GM12878 (cell line): ENCODE measurements around the gene CLCNKB. TPM values are rescaled to one million over a fixed set of nuclear protein-coding genes. Genes with fewer than 3 reads are reported as not detected.

Experiments
- ATAC-seq: fragments of 200-7000 bp; cut with Tn5 transposase; 3 replicates; pipeline ENCODE4 v1.9.1; 2020; ENCODE audit warnings: mild to moderate bottlenecking, moderate library complexity
- BruUV-seq: library from RNA; stranded (reverse); fragments of 400-500 nt; replicated peaks from 2 replicates; lab custom pipeline; 2021; lab: Mats Ljungman, UMichigan
- CTCF ChIA-PET: fragments of 300-600 bp; sonication (Branson Sonifier 250); formaldehyde crosslinking; extraction: SDS; loops from one replicate; lab custom pipeline; 2021; ENCODE audit warnings: inconsistent platforms; lab: Yijun Ruan, JAX
- POLR2A ChIA-PET: fragments of 350-600 bp; formaldehyde crosslinking; extraction: SDS; loops from one replicate; lab custom pipeline; 2021; ENCODE audit warnings: inconsistent platforms; lab: Charles Lee
- RAD21 ChIA-PET: fragments of 300-600 bp; sonication (Branson Sonifier 250); formaldehyde crosslinking; loops from one replicate; lab custom pipeline; 2023; ENCODE audit warnings: antibody characterized with exemption; ENCODE audit not compliant: unreplicated experiment; lab: Charles Lee
- SMC1A ChIA-PET: fragments of 300-600 bp; sonication (Branson Sonifier 250); formaldehyde crosslinking; loops from one replicate; lab custom pipeline; 2023; ENCODE audit not compliant: unreplicated experiment, uncharacterized antibody; lab: Charles Lee
- DNase-seq: peaks from one replicate; pipeline ENCODE4 v3.0.0-alpha.2; 2011; ENCODE audit warnings: low read depth, low spot score
- FAIRE-seq: peaks from 3 replicates; lab custom pipeline; 2011; peaks lifted over from hg19 to GRCh38; lab: Jason Lieb, UNC
- H2AFZ ChIP-seq: 2 replicates; pipeline ENCODE4 v1.6.0; 2011; ENCODE audit warnings: low read depth, low read length, control low read depth; ENCODE audit not compliant: control insufficient read depth
- H3K27ac ChIP-seq: 2 replicates; pipeline ENCODE4 v1.5.1; 2011; ENCODE audit warnings: control low read depth; ENCODE audit not compliant: control insufficient read depth, insufficient read depth
- H3K27me3 ChIP-seq, 2 experiments: replicated peaks in 1 of 2; 2 replicates each; pipeline versions ENCODE4 v1.6.0 to v1.6.1; 2011; ENCODE audit warnings: low read length in 1 of 2; ENCODE audit not compliant: control insufficient read depth in 2 of 2, insufficient read depth in 2 of 2
- H3K36me3 ChIP-seq, 2 experiments: 2 replicates each; pipeline ENCODE4 v1.5.1; 2011; ENCODE audit warnings: low read length in 1 of 2; ENCODE audit not compliant: control insufficient read depth in 2 of 2, insufficient read depth in 2 of 2
- H3K4me1 ChIP-seq: 2 replicates; pipeline ENCODE4 v1.6.1; 2011; ENCODE audit warnings: mild to moderate bottlenecking, low read length, moderate library complexity, mixed read lengths; ENCODE audit not compliant: control insufficient read depth, insufficient read depth
- H3K4me2 ChIP-seq: 2 replicates; pipeline ENCODE4 v1.6.0; 2011; ENCODE audit warnings: control low read depth; ENCODE audit not compliant: control insufficient read depth, insufficient read depth
- H3K4me3 ChIP-seq: fragments of 200-600 bp; sonication (generic); 2 replicates; pipeline ENCODE4 v1.5.1; 2016
- H3K79me2 ChIP-seq: 2 replicates; pipeline ENCODE4 v1.6.0; 2011; ENCODE audit warnings: low read length; ENCODE audit not compliant: control insufficient read depth, insufficient read depth
- H3K9ac ChIP-seq: 2 replicates; pipeline ENCODE4 v1.8.0; 2011; ENCODE audit warnings: low read length, control low read depth, mixed read lengths; ENCODE audit not compliant: control insufficient read depth, insufficient read depth
- H3K9me3 ChIP-seq: replicated peaks from 3 replicates; pipeline ENCODE4 v1.5.1; 2011; ENCODE audit warnings: mild to moderate bottlenecking, low read length; ENCODE audit not compliant: control insufficient read depth, insufficient read depth
- H4K20me1 ChIP-seq: 2 replicates; pipeline ENCODE4 v1.6.0; 2011; ENCODE audit not compliant: control insufficient read depth, insufficient read depth
- IKZF1 ChIP-seq: fragments of 450-650 bp; conservative IDR thresholded peaks from 2 replicates; pipeline ENCODE4 v1.6.1; 2017; ENCODE audit warnings: antibody characterized with exemption, mild to moderate bottlenecking
- MEF2A ChIP-seq: IDR thresholded peaks from 2 replicates; pipeline ENCODE4 v1.6.1; 2011; ENCODE audit warnings: low read depth, mild to moderate bottlenecking, low read length, moderate library complexity; ENCODE audit not compliant: insufficient read depth
- MXI1 ChIP-seq: fragments of 150-350 bp; IDR thresholded peaks from 2 replicates; pipeline ENCODE4 v1.6.1; 2011; ENCODE audit warnings: low read depth, mild to moderate bottlenecking, inconsistent platforms, low read length, improper control_type of control experiment
- NR2F1 ChIP-seq: fragments of 450-650 bp; conservative IDR thresholded peaks from 2 replicates; pipeline ENCODE4 v1.6.1; 2017; ENCODE audit warnings: mild to moderate bottlenecking
- RAD51 ChIP-seq: fragments of 450-650 bp; IDR thresholded peaks from 2 replicates; pipeline ENCODE4 v1.6.1; 2016; ENCODE audit warnings: moderate library complexity, mild to moderate bottlenecking, inconsistent platforms
- TAF1 ChIP-seq: IDR thresholded peaks from 2 replicates; pipeline ENCODE4 v1.6.1; 2011; ENCODE audit warnings: mild to moderate bottlenecking, low read depth, low read length, borderline replicate concordance
- WGBS: methylation state at CpG from one replicate; pipeline ENCODE4 v1.1.6; 2016; ENCODE audit warnings: low lambda C conversion rate; ENCODE audit not compliant: insufficient replicate concordance, insufficient coverage; ENCODE audit errors: missing lambda C conversion rate; 5-methylcytosine and 5-hydroxymethylcytosine counted together
- in situ Hi-C: fragments of 300-500 bp; cut with MboI; formaldehyde crosslinking; loops from 9 replicates; pipeline ENCODE4 v1.14.3; 2018; ENCODE audit warnings: mixed read lengths
- intact Hi-C: fragments of 100-400 bp; cut with micrococcal nuclease; formaldehyde crosslinking; loops from one replicate; pipeline ENCODE4 v1.14.2; 2022; ENCODE audit not compliant: unreplicated experiment
- polyA plus RNA-seq, 11 experiments: library from polyadenylated mRNA; depleted of rRNA in 4 of 11; unstranded in 6 of 11; stranded (reverse) in 5 of 11; fragments of >200 nt; fragmentation: Nextera tagmentation in 4 of 11; fragmentation: Illumina TruSeq in 1 of 11; extraction: Ambion mirVana in 4 of 11; extraction: Trizol in 1 of 11; gene quantifications; 1 replicate in 1 of 11; 2 replicates in 10 of 11; pipeline versions ENCODE4 v1.2.1 to v1.2.3, GENCODE V29; 2011 to 2016; ENCODE audit warnings: inconsistent platforms in 2 of 11, missing spikeins in 2 of 11, low read depth in 1 of 11
- total RNA-seq, 4 experiments: library from RNA; depleted of rRNA in 3 of 4; stranded (reverse); fragments of >200 nt in 3 of 4; fragmentation: Illumina TruSeq in 1 of 4; extraction: Trizol in 1 of 4; gene quantifications; 2 replicates each; pipeline versions ENCODE4 v1.2.1 to v1.2.3, GENCODE V29; 2013 to 2021
- TF ChIP-seq, protein P1 (sequence below): fragments of 450-650 bp; IDR thresholded peaks from 2 replicates; pipeline ENCODE4 v1.6.1; 2017; ENCODE audit warnings: mild to moderate bottlenecking, moderate library complexity
- TF ChIP-seq, protein P2 (sequence below): fragments of 450-650 bp; IDR thresholded peaks from 2 replicates; pipeline ENCODE4 v1.6.1; 2014; ENCODE audit warnings: mild to moderate bottlenecking
- TF ChIP-seq, protein P3 (sequence below): IDR thresholded peaks from 2 replicates; pipeline ENCODE4 v1.6.1; 2012; ENCODE audit warnings: low read depth, low read length, improper control_type of control experiment
- TF ChIP-seq, protein P4 (sequence below): fragments of 450-650 bp; IDR thresholded peaks from 2 replicates; pipeline ENCODE4 v1.6.1; 2017; ENCODE audit warnings: mild to moderate bottlenecking, moderate library complexity

CLCNKB gene
- total and polyA plus RNA-seq, 10 of the 15 experiments (the other 5 are each of a cell fraction or from before 2014, with no cell fraction given), result 0.05 TPM; not detected in 9

DNA sequence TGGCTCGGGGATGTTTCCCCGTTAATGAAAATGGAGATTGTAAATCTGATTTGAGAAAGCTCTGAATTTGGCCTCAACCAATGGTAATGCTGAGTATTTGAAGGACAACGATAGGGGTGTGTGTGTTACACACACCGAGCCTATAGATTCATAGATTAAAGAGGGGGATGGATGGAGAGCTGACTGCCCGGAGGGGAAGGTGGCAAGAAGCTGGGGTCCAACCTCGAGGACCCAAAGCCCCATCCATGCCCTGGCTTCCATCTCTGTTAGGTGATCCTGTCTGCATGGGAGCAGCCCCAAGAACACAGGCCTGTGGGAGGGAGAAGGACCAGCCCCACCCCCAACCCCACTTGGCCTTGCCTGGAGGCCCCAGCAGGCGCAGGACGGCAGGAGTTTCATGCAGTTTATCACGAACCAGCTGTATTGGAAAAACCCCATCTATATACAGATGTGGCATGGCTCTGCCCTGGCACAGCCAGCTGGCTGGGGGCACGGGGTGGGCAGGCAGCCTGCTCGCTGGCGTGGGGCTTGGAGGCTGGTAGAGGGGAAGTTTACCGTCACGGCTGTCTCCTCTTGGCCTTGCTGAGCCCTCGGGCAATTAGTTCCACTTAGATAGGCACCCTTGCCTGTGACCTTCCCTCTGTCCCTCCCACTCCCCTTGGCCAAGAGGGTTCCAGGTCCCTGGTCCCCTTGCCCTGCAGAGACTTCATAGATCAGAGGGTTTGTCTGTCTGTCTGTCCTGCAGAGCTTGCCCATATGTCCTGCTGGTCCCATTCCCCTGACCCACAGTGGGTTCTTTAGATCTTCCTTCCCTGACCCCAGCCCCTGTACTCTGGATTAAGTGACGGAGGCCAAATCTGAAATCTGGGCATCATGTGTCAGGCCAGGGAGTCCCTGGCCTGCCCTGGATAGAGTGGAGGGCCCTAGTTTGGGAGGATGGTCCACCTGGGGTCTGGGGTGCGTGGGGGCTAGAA, 28.8 kb upstream of the CLCNKB start:
- ChIA-PET POLR2A (interaction anchor here (0.5 kb wide), 2 partner anchors 263 to 423 kb away, joined by 3 read pairs; no protein-coding TSS in a partner anchor), SMC1A (no interaction called here), CTCF (interaction anchor here (1.3 to 1.9 kb wide), 3 partner anchors 40 to 200 kb away, joined by 3 to 5 read pairs (median 4); no protein-coding TSS in a partner anchor), RAD21 (interaction anchor here (0.8 to 1.3 kb wide), 4 partner anchors 11 to 180 kb away, joined by 3 to 4 read pairs (median 3); no protein-coding TSS in a partner anchor)
- FAIRE-seq, result no peak
- Histone ChIP-seq H2AFZ (peak overlapping the region; percentile 24), H3K27ac (no peak overlapping the region), H3K9me3 (no peaks in the 10 kb centered on the region), H3K36me3 (no peaks in the 10 kb centered on the region), H3K27me3 (no peaks in the 10 kb centered on the region), H3K4me2 (no peak overlapping the region), H3K79me2 (no peaks in the 10 kb centered on the region), H3K4me1 (peaks cover 33% of the 10 kb centered on the region), H4K20me1 (no peaks in the 10 kb centered on the region), H3K9ac (no peak overlapping the region), H3K4me3 (no peak overlapping the region)
- intact Hi-C loops, result no loop called here
- 23% methylated on average over 16 of the region's 17 CpGs for WGBS
- no peak for TF ChIP-seq TAF1
- TF ChIP-seq, protein P1, sequence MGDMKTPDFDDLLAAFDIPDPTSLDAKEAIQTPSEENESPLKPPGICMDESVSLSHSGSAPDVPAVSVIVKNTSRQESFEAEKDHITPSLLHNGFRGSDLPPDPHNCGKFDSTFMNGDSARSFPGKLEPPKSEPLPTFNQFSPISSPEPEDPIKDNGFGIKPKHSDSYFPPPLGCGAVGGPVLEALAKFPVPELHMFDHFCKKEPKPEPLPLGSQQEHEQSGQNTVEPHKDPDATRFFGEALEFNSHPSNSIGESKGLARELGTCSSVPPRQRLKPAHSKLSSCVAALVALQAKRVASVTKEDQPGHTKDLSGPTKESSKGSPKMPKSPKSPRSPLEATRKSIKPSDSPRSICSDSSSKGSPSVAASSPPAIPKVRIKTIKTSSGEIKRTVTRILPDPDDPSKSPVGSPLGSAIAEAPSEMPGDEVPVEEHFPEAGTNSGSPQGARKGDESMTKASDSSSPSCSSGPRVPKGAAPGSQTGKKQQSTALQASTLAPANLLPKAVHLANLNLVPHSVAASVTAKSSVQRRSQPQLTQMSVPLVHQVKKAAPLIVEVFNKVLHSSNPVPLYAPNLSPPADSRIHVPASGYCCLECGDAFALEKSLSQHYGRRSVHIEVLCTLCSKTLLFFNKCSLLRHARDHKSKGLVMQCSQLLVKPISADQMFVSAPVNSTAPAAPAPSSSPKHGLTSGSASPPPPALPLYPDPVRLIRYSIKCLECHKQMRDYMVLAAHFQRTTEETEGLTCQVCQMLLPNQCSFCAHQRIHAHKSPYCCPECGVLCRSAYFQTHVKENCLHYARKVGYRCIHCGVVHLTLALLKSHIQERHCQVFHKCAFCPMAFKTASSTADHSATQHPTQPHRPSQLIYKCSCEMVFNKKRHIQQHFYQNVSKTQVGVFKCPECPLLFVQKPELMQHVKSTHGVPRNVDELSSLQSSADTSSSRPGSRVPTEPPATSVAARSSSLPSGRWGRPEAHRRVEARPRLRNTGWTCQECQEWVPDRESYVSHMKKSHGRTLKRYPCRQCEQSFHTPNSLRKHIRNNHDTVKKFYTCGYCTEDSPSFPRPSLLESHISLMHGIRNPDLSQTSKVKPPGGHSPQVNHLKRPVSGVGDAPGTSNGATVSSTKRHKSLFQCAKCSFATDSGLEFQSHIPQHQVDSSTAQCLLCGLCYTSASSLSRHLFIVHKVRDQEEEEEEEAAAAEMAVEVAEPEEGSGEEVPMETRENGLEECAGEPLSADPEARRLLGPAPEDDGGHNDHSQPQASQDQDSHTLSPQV, result no peak
- no peak for TF ChIP-seq MXI1
- TF ChIP-seq, protein P2, sequence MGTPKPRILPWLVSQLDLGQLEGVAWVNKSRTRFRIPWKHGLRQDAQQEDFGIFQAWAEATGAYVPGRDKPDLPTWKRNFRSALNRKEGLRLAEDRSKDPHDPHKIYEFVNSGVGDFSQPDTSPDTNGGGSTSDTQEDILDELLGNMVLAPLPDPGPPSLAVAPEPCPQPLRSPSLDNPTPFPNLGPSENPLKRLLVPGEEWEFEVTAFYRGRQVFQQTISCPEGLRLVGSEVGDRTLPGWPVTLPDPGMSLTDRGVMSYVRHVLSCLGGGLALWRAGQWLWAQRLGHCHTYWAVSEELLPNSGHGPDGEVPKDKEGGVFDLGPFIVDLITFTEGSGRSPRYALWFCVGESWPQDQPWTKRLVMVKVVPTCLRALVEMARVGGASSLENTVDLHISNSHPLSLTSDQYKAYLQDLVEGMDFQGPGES, result no peak
- TF ChIP-seq IKZF1, result peak; percentile 11; the same call in 1 of the 2 replicates
- 0 out of 2 replicates have a peak, but pooled peaks have one; percentile 5 for TF ChIP-seq MEF2A
- TF ChIP-seq, protein P3, sequence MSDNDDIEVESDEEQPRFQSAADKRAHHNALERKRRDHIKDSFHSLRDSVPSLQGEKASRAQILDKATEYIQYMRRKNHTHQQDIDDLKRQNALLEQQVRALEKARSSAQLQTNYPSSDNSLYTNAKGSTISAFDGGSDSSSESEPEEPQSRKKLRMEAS, result 0 out of 2 replicates have a peak, but pooled peaks have one; percentile 26
- peak; percentile 25; the same call in 1 of the 2 replicates for TF ChIP-seq RAD51
- TF ChIP-seq, protein P4, sequence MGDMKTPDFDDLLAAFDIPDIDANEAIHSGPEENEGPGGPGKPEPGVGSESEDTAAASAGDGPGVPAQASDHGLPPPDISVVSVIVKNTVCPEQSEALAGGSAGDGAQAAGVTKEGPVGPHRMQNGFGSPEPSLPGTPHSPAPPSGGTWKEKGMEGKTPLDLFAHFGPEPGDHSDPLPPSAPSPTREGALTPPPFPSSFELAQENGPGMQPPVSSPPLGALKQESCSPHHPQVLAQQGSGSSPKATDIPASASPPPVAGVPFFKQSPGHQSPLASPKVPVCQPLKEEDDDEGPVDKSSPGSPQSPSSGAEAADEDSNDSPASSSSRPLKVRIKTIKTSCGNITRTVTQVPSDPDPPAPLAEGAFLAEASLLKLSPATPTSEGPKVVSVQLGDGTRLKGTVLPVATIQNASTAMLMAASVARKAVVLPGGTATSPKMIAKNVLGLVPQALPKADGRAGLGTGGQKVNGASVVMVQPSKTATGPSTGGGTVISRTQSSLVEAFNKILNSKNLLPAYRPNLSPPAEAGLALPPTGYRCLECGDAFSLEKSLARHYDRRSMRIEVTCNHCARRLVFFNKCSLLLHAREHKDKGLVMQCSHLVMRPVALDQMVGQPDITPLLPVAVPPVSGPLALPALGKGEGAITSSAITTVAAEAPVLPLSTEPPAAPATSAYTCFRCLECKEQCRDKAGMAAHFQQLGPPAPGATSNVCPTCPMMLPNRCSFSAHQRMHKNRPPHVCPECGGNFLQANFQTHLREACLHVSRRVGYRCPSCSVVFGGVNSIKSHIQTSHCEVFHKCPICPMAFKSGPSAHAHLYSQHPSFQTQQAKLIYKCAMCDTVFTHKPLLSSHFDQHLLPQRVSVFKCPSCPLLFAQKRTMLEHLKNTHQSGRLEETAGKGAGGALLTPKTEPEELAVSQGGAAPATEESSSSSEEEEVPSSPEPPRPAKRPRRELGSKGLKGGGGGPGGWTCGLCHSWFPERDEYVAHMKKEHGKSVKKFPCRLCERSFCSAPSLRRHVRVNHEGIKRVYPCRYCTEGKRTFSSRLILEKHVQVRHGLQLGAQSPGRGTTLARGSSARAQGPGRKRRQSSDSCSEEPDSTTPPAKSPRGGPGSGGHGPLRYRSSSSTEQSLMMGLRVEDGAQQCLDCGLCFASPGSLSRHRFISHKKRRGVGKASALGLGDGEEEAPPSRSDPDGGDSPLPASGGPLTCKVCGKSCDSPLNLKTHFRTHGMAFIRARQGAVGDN, result peak; percentile 78
- peak; percentile 39; the same call in 1 of the 2 replicates for TF ChIP-seq NR2F1
- in situ Hi-C loops, result no loop called here
- peak; percentile 8 for ATAC-seq
- BruUV-seq, result no TSS peak
- DNase-seq, result no peak
